HG03103 (cell line): Measurements from ENCODE around the gene MAPK8IP3.

Experiments
- ATAC-seq: cut with Tn5 transposase; IDR thresholded peaks from one replicate; pipeline ENCODE4 v1.9.1; 2021; ENCODE audit warnings: low read depth; ENCODE audit not compliant: unreplicated experiment

Gene MAPK8IP3

GRCh38 chr16:1757714-1758461 is 51.9 kb downstream of the MAPK8IP3 start:
- no peak for ATAC-seq

GRCh38 chr16:1758923-1759322 is 52.9 kb downstream of the MAPK8IP3 start:
- no peak for ATAC-seq

GRCh38 chr16:1759511-1759910 is 53.5 kb downstream of the MAPK8IP3 start:
- ATAC-seq: no peak

- ATAC-seq: no peak
Measured at GRCh38 chr16:1760911-1761310, 54.9 kb downstream of the MAPK8IP3 start.

DNA sequence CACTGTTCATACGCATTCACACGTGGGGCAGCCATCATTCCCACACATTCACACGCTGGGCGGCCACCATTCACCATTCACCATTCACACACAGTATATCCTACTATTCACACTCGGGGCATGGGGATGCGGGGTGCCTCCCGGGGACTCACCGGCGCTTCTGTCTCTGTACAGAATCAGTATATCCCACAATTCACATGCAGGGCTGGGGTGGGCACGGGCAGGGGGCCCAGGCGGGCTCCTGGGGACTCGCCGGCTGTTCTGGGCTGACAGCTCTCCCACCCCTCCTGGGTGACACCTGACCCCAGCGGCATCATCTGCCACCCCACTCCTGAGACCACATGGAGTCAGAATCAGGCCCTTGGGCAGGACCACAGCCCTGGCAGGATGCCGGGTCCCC is 55.8 kb downstream of the MAPK8IP3 start:
- no peak for ATAC-seq

- ATAC-seq: no peak
Measured at GRCh38 chr16:1762196-1762878, 56.3 kb downstream of the MAPK8IP3 start.

DNA sequence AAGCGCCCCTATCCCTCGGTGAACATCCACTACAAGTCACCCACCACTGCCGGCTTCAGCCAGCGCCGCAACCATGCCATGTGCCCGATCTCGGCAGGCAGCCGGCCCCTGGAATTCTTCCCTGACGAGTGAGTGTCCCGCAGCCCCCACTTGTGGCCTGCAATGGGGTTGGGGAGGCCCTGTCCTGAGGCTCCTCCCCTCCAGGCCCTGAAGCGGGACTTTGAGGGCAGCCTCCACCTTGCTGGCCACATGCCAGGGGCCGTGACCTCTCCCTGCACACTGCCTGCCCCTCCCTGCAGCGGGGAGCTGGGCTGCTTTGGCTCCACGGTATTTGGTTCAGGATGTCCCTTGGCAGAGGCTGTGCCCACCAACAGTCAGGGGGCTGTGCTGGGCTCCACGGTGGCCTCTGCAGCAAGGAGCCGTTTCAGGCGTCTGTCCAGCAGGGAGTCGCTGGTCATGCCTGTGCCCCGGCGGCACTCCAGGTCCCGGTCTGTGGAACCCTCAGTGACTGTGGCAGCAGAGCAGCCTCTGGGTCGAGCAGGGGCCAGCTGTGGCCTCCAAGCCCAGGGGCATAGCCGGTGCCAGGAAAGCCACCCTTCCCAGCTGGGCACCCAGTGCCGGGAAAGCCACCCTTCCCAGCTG is 57.0 kb downstream of the MAPK8IP3 start:
- no peak for ATAC-seq

- no peak for ATAC-seq
Measured at GRCh38 chr16:1763521-1764511, 57.8 kb downstream of the MAPK8IP3 start.

DNA sequence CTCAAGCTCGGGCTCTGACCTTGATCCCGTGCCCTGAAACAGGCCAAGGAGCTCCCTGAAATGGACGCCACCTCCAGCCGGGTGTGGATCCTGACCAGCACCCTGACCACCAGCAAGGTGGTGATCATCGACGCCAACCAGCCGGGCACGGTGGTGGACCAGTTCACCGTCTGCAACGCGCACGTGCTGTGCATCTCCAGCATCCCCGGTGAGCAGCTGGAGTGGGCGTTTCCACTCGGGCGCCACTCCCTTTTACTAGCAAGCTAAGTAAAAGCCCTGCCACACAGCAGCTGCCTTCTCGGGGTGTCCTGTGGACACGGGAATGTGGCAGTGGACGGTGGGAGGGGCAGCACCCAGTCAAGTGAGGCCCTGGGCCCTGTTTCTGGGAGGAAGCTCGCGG is 59.0 kb downstream of the MAPK8IP3 start:
- ATAC-seq: no peak

- no peak for ATAC-seq
Measured at GRCh38 chr16:1765826-1766225, 59.8 kb downstream of the MAPK8IP3 start.

GRCh38 chr16:1766231-1766630 is 60.2 kb downstream of the MAPK8IP3 start:
- no peak for ATAC-seq

- ATAC-seq: no peak
Measured at GRCh38 chr16:1766701-1767100, 60.7 kb downstream of the MAPK8IP3 start.

GRCh38 chr16:1767116-1767994 is 61.4 kb downstream of the MAPK8IP3 start:
- no peak for ATAC-seq

DNA sequence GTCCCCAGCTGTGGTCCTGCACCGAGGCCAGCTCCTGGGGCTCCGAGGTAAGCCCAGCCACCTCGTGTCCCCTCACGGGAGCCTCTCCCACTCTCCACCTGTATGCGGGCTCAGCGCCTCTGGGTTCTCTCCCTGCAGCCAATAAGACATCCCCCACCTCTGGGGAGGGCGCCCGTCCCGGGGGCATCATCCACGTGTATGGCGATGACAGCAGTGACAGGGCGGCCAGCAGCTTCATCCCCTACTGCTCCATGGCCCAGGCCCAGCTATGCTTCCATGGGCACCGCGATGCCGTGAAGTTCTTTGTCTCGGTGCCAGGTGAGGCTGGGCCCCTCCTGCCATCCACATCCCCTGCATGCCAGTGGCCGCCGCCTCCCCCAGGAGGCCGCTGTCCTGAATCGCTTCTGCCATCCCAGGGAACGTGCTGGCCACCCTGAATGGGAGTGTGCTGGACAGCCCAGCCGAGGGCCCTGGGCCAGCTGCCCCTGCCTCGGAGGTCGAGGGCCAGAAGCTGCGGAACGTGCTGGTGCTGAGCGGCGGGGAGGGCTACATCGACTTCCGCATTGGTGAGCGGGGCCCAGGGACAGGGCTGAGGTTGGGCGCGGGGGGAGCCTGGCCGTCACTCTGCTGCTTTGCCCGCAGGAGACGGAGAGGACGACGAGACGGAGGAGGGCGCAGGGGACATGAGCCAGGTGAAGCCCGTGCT is 62.2 kb downstream of the MAPK8IP3 start:
- ATAC-seq: no peak

- ATAC-seq: no peak
Measured at GRCh38 chr16:1768767-1769401, 62.9 kb downstream of the MAPK8IP3 start.

- ATAC-seq: no peak
Measured at GRCh38 chr16:1769402-1770300, 63.7 kb downstream of the MAPK8IP3 start.
